CD4-positive, alpha-beta T cell treated with Interleukin-6 at 100 ng/mL for 8 hours (primary cell): Measurements from ENCODE around the gene INSYN1.

Experiments used
- DNase-seq: peaks from one replicate; pipeline ENCODE4 v3.0.0-alpha.2; 2020; ENCODE audit warnings: mixed read lengths, low spot score

INSYN1 gene

GRCh38 chr15:73773428-73773827, 20.3 kb upstream of the INSYN1 start:
- no peak for DNase-seq

- no peak for DNase-seq
Observed at GRCh38 chr15:73771385-73772045, 18.4 kb upstream of the INSYN1 start.

GRCh38 chr15:73770050-73770449, 16.9 kb upstream of the INSYN1 start:
- DNase-seq, result no peak

- DNase-seq, result no peak
Observed at GRCh38 chr15:73767806-73768501, 14.8 kb upstream of the INSYN1 start.

- no peak for DNase-seq
Observed at GRCh38 chr15:73766598-73766997, 13.4 kb upstream of the INSYN1 start.

GRCh38 chr15:73765778-73766177, 12.6 kb upstream of the INSYN1 start:
- DNase-seq, result no peak

GRCh38 chr15:73763931-73764330, 10.8 kb upstream of the INSYN1 start:
- DNase-seq, result no peak

GRCh38 chr15:73760330-73761329, 7.5 kb upstream of the INSYN1 start:
- DNase-seq, result no peak

GRCh38 chr15:73758461-73758860, 5.3 kb upstream of the INSYN1 start:
- no peak for DNase-seq

GRCh38 chr15:73757571-73757970, 4.4 kb upstream of the INSYN1 start:
- DNase-seq, result no peak

GRCh38 chr15:73756947-73757513, 3.9 kb upstream of the INSYN1 start:
- no peak for DNase-seq

GRCh38 chr15:73756390-73756789, 3.2 kb upstream of the INSYN1 start:
- DNase-seq, result no peak

GRCh38 chr15:73755946-73756345, 2.8 kb upstream of the INSYN1 start:
- DNase-seq, result no peak

- no peak for DNase-seq
Observed at GRCh38 chr15:73755481-73755880, 2.3 kb upstream of the INSYN1 start.

GRCh38 chr15:73754461-73754860, 1.3 kb upstream of the INSYN1 start:
- no peak for DNase-seq

GRCh38 chr15:73752806-73753193, 351 bp downstream of the INSYN1 start:
- no peak for DNase-seq

GRCh38 chr15:73751899-73752805, 999 bp downstream of the INSYN1 start:
- DNase-seq, result no peak

GRCh38 chr15:73751511-73751898, 1.6 kb downstream of the INSYN1 start:
- no peak for DNase-seq

GRCh38 chr15:73750951-73751350, 2.2 kb downstream of the INSYN1 start:
- no peak for DNase-seq

- DNase-seq, result no peak
Observed at GRCh38 chr15:73750438-73750837, 2.7 kb downstream of the INSYN1 start.

GRCh38 chr15:73749971-73750370, 3.2 kb downstream of the INSYN1 start:
- DNase-seq, result no peak
